Measurements from ENCODE around the gene KRTAP11-1.

DNA sequence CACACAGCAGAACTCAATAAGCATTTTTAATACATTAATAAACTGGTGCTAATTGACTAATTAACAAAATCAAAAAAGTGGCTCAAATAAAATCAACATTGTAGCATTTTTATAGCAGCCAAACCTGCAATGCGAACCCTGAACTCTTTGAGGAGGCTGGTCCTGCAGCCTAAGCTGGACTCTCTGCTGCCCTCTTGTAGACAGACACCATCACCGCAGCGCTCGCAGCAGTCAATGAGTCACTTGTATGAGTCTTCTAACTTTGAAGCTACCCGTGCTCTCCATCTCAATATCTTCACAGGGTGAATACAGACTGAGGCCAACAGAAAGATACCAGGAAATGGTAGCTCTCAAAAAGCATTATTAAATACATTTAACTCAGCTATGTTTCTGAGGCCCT is 42.1 kb downstream of the KRTAP11-1 start:
- TF ChIP-seq ZNF70 (CRISPR knock-in tag; IDR thresholded peaks at IDR 0.05) (no peak), ZFP30 (CRISPR knock-in tag; IDR thresholded peaks at IDR 0.05) (no peak), TCF4 (CRISPR knock-in tag; IDR thresholded peaks at IDR 0.05; ENCODE audit: borderline replicate concordance) (no peak), ZC3H10 (CRISPR knock-in tag; IDR thresholded peaks at IDR 0.05) (no peak), PPARA (CRISPR knock-in tag; IDR thresholded peaks at IDR 0.05; ENCODE audit: borderline replicate concordance) (no peak), SNAI2 (CRISPR knock-in tag; IDR thresholded peaks at IDR 0.05) (no peak), OSR1 (CRISPR knock-in tag; IDR thresholded peaks at IDR 0.05) (no peak), RARB (CRISPR knock-in tag; IDR thresholded peaks at IDR 0.05) (no peak), ARNTL (CRISPR knock-in tag; IDR thresholded peaks at IDR 0.05; ENCODE audit: borderline replicate concordance, low read depth) (no peak), ZFP3 (CRISPR knock-in tag; IDR thresholded peaks at IDR 0.05) (no peak), ESRRG (CRISPR knock-in tag; IDR thresholded peaks at IDR 0.05) (no peak)
- TF ChIP-seq, protein P1, sequence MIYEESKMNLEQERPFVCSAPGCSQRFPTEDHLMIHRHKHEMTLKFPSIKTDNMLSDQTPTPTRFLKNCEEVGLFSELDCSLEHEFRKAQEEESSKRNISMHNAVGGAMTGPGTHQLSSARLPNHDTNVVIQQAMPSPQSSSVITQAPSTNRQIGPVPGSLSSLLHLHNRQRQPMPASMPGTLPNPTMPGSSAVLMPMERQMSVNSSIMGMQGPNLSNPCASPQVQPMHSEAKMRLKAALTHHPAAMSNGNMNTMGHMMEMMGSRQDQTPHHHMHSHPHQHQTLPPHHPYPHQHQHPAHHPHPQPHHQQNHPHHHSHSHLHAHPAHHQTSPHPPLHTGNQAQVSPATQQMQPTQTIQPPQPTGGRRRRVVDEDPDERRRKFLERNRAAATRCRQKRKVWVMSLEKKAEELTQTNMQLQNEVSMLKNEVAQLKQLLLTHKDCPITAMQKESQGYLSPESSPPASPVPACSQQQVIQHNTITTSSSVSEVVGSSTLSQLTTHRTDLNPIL (CRISPR knock-in tag; IDR thresholded peaks at IDR 0.05; ENCODE audit: low read depth): no peak
- TF ChIP-seq, protein P2, sequence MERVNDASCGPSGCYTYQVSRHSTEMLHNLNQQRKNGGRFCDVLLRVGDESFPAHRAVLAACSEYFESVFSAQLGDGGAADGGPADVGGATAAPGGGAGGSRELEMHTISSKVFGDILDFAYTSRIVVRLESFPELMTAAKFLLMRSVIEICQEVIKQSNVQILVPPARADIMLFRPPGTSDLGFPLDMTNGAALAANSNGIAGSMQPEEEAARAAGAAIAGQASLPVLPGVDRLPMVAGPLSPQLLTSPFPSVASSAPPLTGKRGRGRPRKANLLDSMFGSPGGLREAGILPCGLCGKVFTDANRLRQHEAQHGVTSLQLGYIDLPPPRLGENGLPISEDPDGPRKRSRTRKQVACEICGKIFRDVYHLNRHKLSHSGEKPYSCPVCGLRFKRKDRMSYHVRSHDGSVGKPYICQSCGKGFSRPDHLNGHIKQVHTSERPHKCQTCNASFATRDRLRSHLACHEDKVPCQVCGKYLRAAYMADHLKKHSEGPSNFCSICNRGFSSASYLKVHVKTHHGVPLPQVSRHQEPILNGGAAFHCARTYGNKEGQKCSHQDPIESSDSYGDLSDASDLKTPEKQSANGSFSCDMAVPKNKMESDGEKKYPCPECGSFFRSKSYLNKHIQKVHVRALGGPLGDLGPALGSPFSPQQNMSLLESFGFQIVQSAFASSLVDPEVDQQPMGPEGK (CRISPR knock-in tag; IDR thresholded peaks at IDR 0.05; ENCODE audit: borderline replicate concordance): no peak
- TF ChIP-seq, protein P3, sequence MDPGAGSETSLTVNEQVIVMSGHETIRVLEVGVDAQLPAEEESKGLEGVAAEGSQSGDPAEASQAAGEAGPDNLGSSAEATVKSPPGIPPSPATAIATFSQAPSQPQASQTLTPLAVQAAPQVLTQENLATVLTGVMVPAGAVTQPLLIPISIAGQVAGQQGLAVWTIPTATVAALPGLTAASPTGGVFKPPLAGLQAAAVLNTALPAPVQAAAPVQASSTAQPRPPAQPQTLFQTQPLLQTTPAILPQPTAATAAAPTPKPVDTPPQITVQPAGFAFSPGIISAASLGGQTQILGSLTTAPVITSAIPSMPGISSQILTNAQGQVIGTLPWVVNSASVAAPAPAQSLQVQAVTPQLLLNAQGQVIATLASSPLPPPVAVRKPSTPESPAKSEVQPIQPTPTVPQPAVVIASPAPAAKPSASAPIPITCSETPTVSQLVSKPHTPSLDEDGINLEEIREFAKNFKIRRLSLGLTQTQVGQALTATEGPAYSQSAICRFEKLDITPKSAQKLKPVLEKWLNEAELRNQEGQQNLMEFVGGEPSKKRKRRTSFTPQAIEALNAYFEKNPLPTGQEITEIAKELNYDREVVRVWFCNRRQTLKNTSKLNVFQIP (CRISPR knock-in tag; IDR thresholded peaks at IDR 0.05; ENCODE audit: borderline replicate concordance, low read depth): no peak

All from SK-N-SH treated with all-trans-retinoic acid at 6 μM for 48 hours (cell line).